ENCODE results near the gene AXIN2.
A peak's percentile ranks its signal among the peaks of the same experiment; 100 is the strongest.

AXIN2 gene

GRCh38 chr17:65583921-65584603, 22.6 kb upstream of the AXIN2 start:
- peak in 1 of 2 experiments; percentile 26 for DNase-seq

- DNase-seq: no peak
These were observed 15.5 kb upstream of the AXIN2 start for GRCh38 chr17:65576939-65577338.

GRCh38 chr17:65573282-65573602, 11.8 kb upstream of the AXIN2 start:
- DNase-seq: no peak

GRCh38 chr17:65572581-65573281, 11.3 kb upstream of the AXIN2 start:
- no peak for DNase-seq

- DNase-seq: no peak
These were observed 10.7 kb upstream of the AXIN2 start for GRCh38 chr17:65572186-65572580.

GRCh38 chr17:65568918-65569317, 7.5 kb upstream of the AXIN2 start:
- DNase-seq: no peak

GRCh38 chr17:65567566-65567965, 6.1 kb upstream of the AXIN2 start:
- no peak for DNase-seq

GRCh38 chr17:65565559-65565958, 4.1 kb upstream of the AXIN2 start:
- DNase-seq: no peak

GRCh38 chr17:65564793-65565192, 3.3 kb upstream of the AXIN2 start:
- peak in 1 of 2 experiments; percentile 27 for DNase-seq

GRCh38 chr17:65562206-65562531, 721 bp upstream of the AXIN2 start:
- no peak for DNase-seq

GRCh38 chr17:65560628-65561451, 608 bp downstream of the AXIN2 start:
- DNase-seq: peak in 1 of 2 experiments; percentile 52

- no peak for DNase-seq
These were observed 1.4 kb downstream of the AXIN2 start for GRCh38 chr17:65559804-65560627.

- DNase-seq: no peak
These were observed 2.0 kb downstream of the AXIN2 start for GRCh38 chr17:65559461-65559803.

- no peak for DNase-seq
These were observed 2.6 kb downstream of the AXIN2 start for GRCh38 chr17:65558683-65559460.

- DNase-seq: no peak
These were observed 3.2 kb downstream of the AXIN2 start for GRCh38 chr17:65558311-65558682.

- DNase-seq: no peak
These were observed 3.8 kb downstream of the AXIN2 start for GRCh38 chr17:65557349-65558310.

- no peak for DNase-seq
These were observed 4.5 kb downstream of the AXIN2 start for GRCh38 chr17:65556910-65557348.

GRCh38 chr17:65556014-65556909, 5.2 kb downstream of the AXIN2 start:
- no peak for DNase-seq

- DNase-seq: no peak
These were observed 6.8 kb downstream of the AXIN2 start for GRCh38 chr17:65554553-65555223.

Measured in cerebellar nuclear complex (tissue), 1 donor.